ENCODE results near the gene TMEM245.

The TMEM245 gene

DNA sequence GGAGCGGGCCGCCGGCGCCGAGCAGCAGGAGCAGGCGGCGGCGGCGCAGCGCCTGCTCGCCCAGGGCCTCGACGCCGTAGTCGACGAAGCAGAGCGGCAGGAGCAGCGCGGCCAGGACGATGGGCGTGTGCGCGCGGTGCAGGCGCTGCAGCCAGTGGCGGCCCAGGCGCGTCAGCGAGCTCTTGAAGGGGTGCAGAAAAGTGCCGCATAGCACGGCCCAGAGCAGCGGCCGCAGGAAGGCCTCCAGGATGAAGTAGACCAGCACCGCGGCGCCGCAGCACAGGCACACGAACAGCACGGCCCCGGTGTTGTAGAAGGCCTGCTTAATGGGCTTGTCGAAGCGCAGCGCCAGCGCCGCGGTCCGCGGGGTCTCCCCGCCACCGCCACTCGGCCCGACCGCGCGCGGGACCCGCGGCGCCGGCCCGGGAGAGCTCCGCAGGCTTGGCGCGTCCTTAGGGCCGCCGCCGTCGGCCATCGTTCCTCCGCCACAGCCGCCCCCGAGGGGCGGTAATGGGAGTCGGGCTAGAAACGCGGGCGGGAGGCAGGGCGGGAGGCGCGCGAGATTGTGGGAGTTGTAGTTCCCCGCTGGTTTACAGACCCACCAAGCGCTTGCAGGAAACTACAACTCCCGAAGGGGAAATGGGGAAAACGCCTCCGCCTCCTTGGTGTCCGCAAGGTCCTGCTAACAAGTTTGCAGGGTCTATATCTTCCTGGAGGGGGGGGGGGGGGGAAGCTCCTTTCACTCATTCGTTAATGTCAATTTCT is at the start of gene TMEM245:
Gene TMEM245 (minus strand): TSS at position 509 of the 765 bp plus-strand sequence. CDS start 34 bp downstream, at position 475.
- H3K9ac ChIP-seq (ENCODE audit: low read depth, low read length), result peak within 1 kb of the TSS; percentile 88
- peak within 1 kb of the TSS; percentile 76 for H3K4me3 ChIP-seq (ENCODE audit: low read depth, low read length)
- no peaks in the 10 kb centered on the region for H3K36me3 ChIP-seq (ENCODE audit: control insufficient read depth, insufficient read depth, low read length)
- H3K9me3 ChIP-seq (ENCODE audit: control insufficient read depth, insufficient read depth, low read length), result no peaks in the 10 kb centered on the region
- H3K4me1 ChIP-seq (ENCODE audit: control insufficient read depth, insufficient read depth, low read length), result peaks cover 16% of the 10 kb centered on the region
- H3K27me3 ChIP-seq (ENCODE audit: control insufficient read depth, insufficient read depth, low read length), result no peaks in the 10 kb centered on the region

- Histone ChIP-seq H3K27me3 (ENCODE audit: control insufficient read depth, insufficient read depth, low read length) (peaks cover 27% of the 10 kb centered on the region), H3K4me1 (ENCODE audit: control insufficient read depth, insufficient read depth, low read length) (no peaks in the 10 kb centered on the region), H3K36me3 (ENCODE audit: control insufficient read depth, insufficient read depth, low read length) (no peaks in the 10 kb centered on the region), H3K9ac (ENCODE audit: low read depth, low read length) (no peak overlapping the region), H3K9me3 (ENCODE audit: control insufficient read depth, insufficient read depth, low read length) (no peaks in the 10 kb centered on the region), H3K4me3 (ENCODE audit: low read depth, low read length) (no peak overlapping the region)
Observed at GRCh38 chr9:109168170-109168569, 48.4 kb upstream of the TMEM245 start.

- Histone ChIP-seq H3K27me3 (ENCODE audit: control insufficient read depth, insufficient read depth, low read length) (peaks cover 27% of the 10 kb centered on the region), H3K4me1 (ENCODE audit: control insufficient read depth, insufficient read depth, low read length) (no peaks in the 10 kb centered on the region), H3K36me3 (ENCODE audit: control insufficient read depth, insufficient read depth, low read length) (no peaks in the 10 kb centered on the region), H3K4me3 (ENCODE audit: low read depth, low read length) (peak overlapping the region; percentile 60), H3K9ac (ENCODE audit: low read depth, low read length) (no peak overlapping the region), H3K9me3 (ENCODE audit: control insufficient read depth, insufficient read depth, low read length) (no peaks in the 10 kb centered on the region)
Observed at GRCh38 chr9:109167716-109168115, 48.0 kb upstream of the TMEM245 start.

DNA sequence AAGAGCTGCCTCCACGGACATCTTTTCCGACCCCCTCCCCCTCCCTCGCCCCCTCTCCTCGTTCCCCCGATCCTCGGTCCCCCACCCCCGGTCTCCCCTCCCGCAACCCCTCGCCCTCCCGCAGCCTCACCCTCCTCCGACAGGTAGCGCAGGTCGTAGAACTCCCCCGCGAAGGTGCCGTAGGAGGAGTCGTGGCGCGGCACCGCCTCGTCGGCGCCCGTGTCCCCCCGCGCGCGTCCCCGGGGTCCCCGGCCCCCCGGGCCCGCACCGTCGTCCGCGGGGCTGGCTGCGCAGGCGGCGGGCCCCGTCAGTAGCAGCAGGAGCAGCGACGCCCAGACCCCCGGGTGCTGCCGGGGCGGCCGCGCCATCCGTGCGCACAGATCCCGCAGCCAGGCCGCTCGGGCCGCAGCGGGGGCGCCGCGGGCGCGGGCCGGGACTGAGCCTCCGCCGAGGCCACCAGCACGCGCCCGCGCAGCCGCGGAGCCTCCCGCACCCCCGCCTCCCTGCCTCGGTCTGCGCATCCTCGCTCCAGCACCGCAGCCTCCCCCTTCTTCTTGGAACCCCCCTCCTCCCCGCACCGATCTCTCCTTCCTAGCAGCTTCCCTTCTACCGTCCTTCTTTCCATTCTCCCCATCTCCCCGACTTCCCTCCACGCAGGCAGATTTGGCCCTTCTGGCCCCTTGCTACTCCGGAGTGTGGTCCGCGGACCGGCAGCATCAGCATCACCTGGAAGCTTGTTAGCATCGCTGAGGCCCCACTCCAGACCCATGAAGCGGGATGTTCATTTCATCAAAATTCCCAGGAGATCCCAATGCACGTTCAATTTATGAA is 47.2 kb upstream of the TMEM245 start, which contains the start of gene FRRS1L:
Gene FRRS1L (minus strand): TSS at position 479 of the 831 bp plus-strand sequence. CDS start 111 bp downstream, at position 368.
- Histone ChIP-seq H3K9ac (ENCODE audit: low read depth, low read length) (no peak within 1 kb of the TSS), H3K36me3 (ENCODE audit: control insufficient read depth, insufficient read depth, low read length) (no peaks in the 10 kb centered on the region), H3K4me1 (ENCODE audit: control insufficient read depth, insufficient read depth, low read length) (no peaks in the 10 kb centered on the region), H3K4me3 (ENCODE audit: low read depth, low read length) (peak within 1 kb of the TSS; percentile 63), H3K9me3 (ENCODE audit: control insufficient read depth, insufficient read depth, low read length) (no peaks in the 10 kb centered on the region), H3K27me3 (ENCODE audit: control insufficient read depth, insufficient read depth, low read length) (peaks cover 27% of the 10 kb centered on the region)

GRCh38 chr9:109166171-109166770 is 46.5 kb upstream of the TMEM245 start:
- H3K9me3 ChIP-seq (ENCODE audit: control insufficient read depth, insufficient read depth, low read length), result no peaks in the 10 kb centered on the region
- H3K4me1 ChIP-seq (ENCODE audit: control insufficient read depth, insufficient read depth, low read length), result no peaks in the 10 kb centered on the region
- H3K4me3 ChIP-seq (ENCODE audit: low read depth, low read length), result peak overlapping the region; percentile 63
- no peak overlapping the region for H3K9ac ChIP-seq (ENCODE audit: low read depth, low read length)
- no peaks in the 10 kb centered on the region for H3K36me3 ChIP-seq (ENCODE audit: control insufficient read depth, insufficient read depth, low read length)
- H3K27me3 ChIP-seq (ENCODE audit: control insufficient read depth, insufficient read depth, low read length), result peaks cover 27% of the 10 kb centered on the region

DNA sequence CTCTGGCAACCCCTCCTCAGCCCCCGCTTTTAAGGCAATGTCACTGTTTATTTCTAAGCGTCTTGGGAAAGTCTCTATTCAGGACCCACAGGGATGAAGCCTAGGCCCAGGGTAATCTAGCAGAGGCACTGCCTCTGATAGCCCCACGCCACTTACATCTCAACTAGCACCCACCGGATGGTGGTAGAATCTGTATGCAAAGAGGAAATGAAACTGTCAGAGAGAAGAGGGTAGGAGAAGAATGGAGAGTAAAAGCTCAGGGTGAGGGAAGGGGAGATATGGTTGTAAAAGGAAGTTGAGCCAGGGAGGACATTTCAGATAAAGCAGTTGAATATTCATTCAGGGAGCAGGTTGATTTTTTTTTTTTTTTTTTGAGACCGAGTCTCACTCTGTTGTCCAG is 44.3 kb upstream of the TMEM245 start:
- Histone ChIP-seq H3K4me1 (ENCODE audit: control insufficient read depth, insufficient read depth, low read length) (no peaks in the 10 kb centered on the region), H3K9me3 (ENCODE audit: control insufficient read depth, insufficient read depth, low read length) (no peaks in the 10 kb centered on the region), H3K9ac (ENCODE audit: low read depth, low read length) (no peak overlapping the region), H3K27me3 (ENCODE audit: control insufficient read depth, insufficient read depth, low read length) (peaks cover 27% of the 10 kb centered on the region), H3K36me3 (ENCODE audit: control insufficient read depth, insufficient read depth, low read length) (no peaks in the 10 kb centered on the region), H3K4me3 (ENCODE audit: low read depth, low read length) (no peak overlapping the region)

DNA sequence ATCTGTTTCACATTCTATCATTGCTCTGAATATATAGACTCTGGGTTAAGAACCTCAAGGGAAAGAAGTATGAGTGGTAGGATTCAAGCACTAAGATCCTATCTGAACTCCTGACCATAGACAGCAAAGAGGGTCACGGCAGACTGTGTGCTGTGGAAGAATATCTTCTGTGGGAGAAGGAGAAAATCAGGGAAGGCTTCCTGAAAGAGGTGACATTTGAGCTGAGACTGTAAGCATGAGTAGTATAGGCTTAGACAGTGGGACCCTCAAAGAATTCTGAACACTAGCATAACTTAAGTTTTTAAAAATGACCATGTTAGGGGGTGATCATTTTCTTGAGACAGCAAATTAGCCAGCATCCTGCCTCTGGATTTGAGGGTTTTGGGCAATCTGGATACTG is 43.4 kb upstream of the TMEM245 start:
- Histone ChIP-seq H3K27me3 (ENCODE audit: control insufficient read depth, insufficient read depth, low read length) (peaks cover 21% of the 10 kb centered on the region), H3K9me3 (ENCODE audit: control insufficient read depth, insufficient read depth, low read length) (no peaks in the 10 kb centered on the region), H3K9ac (ENCODE audit: low read depth, low read length) (no peak overlapping the region), H3K4me3 (ENCODE audit: low read depth, low read length) (no peak overlapping the region), H3K36me3 (ENCODE audit: control insufficient read depth, insufficient read depth, low read length) (no peaks in the 10 kb centered on the region), H3K4me1 (ENCODE audit: control insufficient read depth, insufficient read depth, low read length) (no peaks in the 10 kb centered on the region)

DNA sequence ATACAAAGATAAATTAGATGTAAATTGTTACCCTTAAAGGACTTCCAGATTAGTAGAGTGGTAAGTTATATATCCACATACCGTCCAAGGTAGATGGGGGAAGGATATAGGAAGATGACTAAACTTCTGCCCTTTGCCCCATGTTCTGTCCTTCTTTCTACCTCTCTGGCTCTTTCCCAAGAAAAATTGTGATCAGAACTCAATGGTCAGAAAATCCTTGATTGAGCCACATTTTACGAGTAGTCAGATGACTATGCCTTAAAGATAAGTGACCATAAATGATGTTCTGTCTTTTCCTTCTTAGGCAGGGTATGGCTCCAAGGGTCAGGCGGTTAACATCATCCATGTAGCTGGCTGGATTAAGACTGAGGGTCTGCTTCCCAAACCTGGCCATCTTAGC is 42.9 kb upstream of the TMEM245 start:
- Histone ChIP-seq H3K9me3 (ENCODE audit: control insufficient read depth, insufficient read depth, low read length) (no peaks in the 10 kb centered on the region), H3K9ac (ENCODE audit: low read depth, low read length) (no peak overlapping the region), H3K4me1 (ENCODE audit: control insufficient read depth, insufficient read depth, low read length) (no peaks in the 10 kb centered on the region), H3K36me3 (ENCODE audit: control insufficient read depth, insufficient read depth, low read length) (no peaks in the 10 kb centered on the region), H3K27me3 (ENCODE audit: control insufficient read depth, insufficient read depth, low read length) (peaks cover 16% of the 10 kb centered on the region), H3K4me3 (ENCODE audit: low read depth, low read length) (no peak overlapping the region)

- no peaks in the 10 kb centered on the region for H3K36me3 ChIP-seq (ENCODE audit: control insufficient read depth, insufficient read depth, low read length)
- H3K9me3 ChIP-seq (ENCODE audit: control insufficient read depth, insufficient read depth, low read length), result no peaks in the 10 kb centered on the region
- H3K4me3 ChIP-seq (ENCODE audit: low read depth, low read length), result no peak overlapping the region
- peaks cover 9% of the 10 kb centered on the region for H3K27me3 ChIP-seq (ENCODE audit: control insufficient read depth, insufficient read depth, low read length)
- H3K9ac ChIP-seq (ENCODE audit: low read depth, low read length), result no peak overlapping the region
- H3K4me1 ChIP-seq (ENCODE audit: control insufficient read depth, insufficient read depth, low read length), result no peaks in the 10 kb centered on the region
Observed at GRCh38 chr9:109161471-109161870, 41.7 kb upstream of the TMEM245 start.

GRCh38 chr9:109159583-109159982 is 39.8 kb upstream of the TMEM245 start:
- Histone ChIP-seq H3K9me3 (ENCODE audit: control insufficient read depth, insufficient read depth, low read length) (no peaks in the 10 kb centered on the region), H3K4me1 (ENCODE audit: control insufficient read depth, insufficient read depth, low read length) (no peaks in the 10 kb centered on the region), H3K4me3 (ENCODE audit: low read depth, low read length) (no peak overlapping the region), H3K27me3 (ENCODE audit: control insufficient read depth, insufficient read depth, low read length) (peaks cover under 1% of the 10 kb centered on the region), H3K9ac (ENCODE audit: low read depth, low read length) (no peak overlapping the region), H3K36me3 (ENCODE audit: control insufficient read depth, insufficient read depth, low read length) (no peaks in the 10 kb centered on the region)

DNA sequence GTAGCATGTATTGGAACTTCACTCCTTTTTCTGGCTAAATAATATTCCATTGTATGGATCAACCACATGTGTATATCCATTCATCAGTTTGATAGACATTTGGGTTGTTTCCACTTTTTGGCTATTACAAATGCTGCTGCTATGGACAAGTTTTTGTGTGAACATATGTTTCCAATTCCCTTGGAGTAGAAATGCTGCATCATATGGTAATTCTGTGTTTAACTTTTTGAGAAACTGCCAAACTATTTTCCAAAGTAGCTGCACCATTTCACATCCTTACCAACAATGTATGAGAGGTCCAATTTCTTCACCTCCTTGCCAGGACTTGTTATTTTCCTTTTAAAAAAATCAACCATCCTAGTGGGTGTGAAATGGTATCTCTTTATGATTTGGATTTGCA is 38.9 kb upstream of the TMEM245 start:
- H3K4me3 ChIP-seq (ENCODE audit: low read depth, low read length), result no peak overlapping the region
- H3K4me1 ChIP-seq (ENCODE audit: control insufficient read depth, insufficient read depth, low read length), result no peaks in the 10 kb centered on the region
- peaks cover 4% of the 10 kb centered on the region for H3K9me3 ChIP-seq (ENCODE audit: control insufficient read depth, insufficient read depth, low read length)
- no peaks in the 10 kb centered on the region for H3K27me3 ChIP-seq (ENCODE audit: control insufficient read depth, insufficient read depth, low read length)
- H3K36me3 ChIP-seq (ENCODE audit: control insufficient read depth, insufficient read depth, low read length), result no peaks in the 10 kb centered on the region
- no peak overlapping the region for H3K9ac ChIP-seq (ENCODE audit: low read depth, low read length)
